ENCODE data around the gene PRKCB.
A peak's percentile ranks its signal among the peaks of the same experiment; 100 is the strongest.

Gene PRKCB

DNA sequence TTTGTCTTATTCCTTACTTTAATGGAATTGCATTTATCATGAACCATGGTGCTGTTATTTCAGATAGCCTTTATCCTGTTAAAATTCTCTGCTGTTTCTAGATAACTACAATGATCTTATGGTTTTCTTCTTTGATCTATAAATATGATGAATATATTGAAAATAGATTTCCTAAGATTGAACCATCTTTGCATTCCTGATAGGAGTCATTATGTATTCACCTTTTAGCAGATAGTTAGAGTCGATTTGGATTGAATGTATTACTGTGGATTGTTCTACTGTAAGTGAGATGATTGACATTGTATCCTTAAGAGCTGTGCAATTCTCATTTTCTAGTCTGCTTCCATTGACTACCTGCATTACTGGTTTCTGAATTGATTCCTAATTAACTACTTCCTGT is 255.3 kb downstream of the PRKCB start:
- TF ChIP-seq MYC (IDR thresholded peaks at IDR 0.05; ENCODE audit: low read depth, low read length) = no peak
- TF ChIP-seq, protein P1, sequence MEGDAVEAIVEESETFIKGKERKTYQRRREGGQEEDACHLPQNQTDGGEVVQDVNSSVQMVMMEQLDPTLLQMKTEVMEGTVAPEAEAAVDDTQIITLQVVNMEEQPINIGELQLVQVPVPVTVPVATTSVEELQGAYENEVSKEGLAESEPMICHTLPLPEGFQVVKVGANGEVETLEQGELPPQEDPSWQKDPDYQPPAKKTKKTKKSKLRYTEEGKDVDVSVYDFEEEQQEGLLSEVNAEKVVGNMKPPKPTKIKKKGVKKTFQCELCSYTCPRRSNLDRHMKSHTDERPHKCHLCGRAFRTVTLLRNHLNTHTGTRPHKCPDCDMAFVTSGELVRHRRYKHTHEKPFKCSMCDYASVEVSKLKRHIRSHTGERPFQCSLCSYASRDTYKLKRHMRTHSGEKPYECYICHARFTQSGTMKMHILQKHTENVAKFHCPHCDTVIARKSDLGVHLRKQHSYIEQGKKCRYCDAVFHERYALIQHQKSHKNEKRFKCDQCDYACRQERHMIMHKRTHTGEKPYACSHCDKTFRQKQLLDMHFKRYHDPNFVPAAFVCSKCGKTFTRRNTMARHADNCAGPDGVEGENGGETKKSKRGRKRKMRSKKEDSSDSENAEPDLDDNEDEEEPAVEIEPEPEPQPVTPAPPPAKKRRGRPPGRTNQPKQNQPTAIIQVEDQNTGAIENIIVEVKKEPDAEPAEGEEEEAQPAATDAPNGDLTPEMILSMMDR (IDR thresholded peaks at IDR 0.05; ENCODE audit: low read depth, low read length) = no peak
- TF ChIP-seq, protein P2, sequence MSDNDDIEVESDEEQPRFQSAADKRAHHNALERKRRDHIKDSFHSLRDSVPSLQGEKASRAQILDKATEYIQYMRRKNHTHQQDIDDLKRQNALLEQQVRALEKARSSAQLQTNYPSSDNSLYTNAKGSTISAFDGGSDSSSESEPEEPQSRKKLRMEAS (IDR thresholded peaks at IDR 0.05; ENCODE audit: low read depth, low read length) = no peak
- TF ChIP-seq POLR2A (IDR thresholded peaks at IDR 0.05; ENCODE audit: extremely low read depth, insufficient read length) = no peak
- no peak for DNase-seq (ENCODE audit: low read depth)
- H3K4me3 ChIP-seq (ENCODE audit: low read depth, low read length) = no peak overlapping the region

DNA sequence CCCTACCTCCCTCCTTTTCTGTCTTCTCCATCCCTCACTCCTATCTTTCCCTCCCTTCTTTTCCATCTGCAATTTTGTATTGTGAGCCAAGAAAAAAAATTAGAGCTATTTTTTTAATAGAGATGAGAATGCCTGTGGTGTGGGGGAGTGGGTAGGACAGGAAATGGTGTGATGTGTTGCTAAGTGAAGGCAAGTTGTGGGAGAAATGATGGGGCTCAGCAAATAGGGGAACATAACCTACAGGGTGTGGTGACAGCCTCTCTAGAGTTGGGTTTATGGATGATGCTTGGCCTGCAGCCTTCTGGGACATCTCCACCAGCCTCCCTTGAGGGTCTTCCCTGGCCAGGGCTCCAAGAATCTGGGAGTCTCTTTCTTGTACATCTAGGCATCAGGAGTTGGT is 257.3 kb downstream of the PRKCB start:
- H3K4me3 ChIP-seq (ENCODE audit: low read depth, low read length) = no peak overlapping the region
- peak; percentile 22 for DNase-seq (ENCODE audit: low read depth)
- TF ChIP-seq, protein P1 (IDR thresholded peaks at IDR 0.05; ENCODE audit: low read depth, low read length) = no peak
- TF ChIP-seq, protein P2 (IDR thresholded peaks at IDR 0.05; ENCODE audit: low read depth, low read length) = no peak
- no peak for TF ChIP-seq MYC (IDR thresholded peaks at IDR 0.05; ENCODE audit: low read depth, low read length)
- no peak for TF ChIP-seq POLR2A (IDR thresholded peaks at IDR 0.05; ENCODE audit: extremely low read depth, insufficient read length)

DNA sequence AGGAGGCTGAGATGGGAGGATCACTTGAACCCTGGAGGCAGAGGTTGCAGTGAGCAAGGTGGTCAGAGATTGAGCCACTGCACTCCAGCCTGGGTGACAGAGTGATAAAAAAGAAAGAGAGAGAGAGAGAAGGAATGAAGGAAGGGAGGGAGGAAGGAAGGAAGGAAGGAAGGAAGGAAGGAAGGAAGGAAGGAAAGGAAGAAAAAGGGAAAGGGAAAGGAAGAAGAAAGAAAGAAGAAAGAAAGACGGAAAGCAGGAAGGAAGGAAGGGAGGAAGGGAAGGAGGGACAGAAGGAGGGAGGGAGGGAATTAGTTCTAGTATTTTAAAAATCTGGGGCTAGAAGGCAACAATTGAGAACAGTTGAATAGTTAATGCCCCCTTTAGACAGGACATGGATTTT is 258.9 kb downstream of the PRKCB start:
- TF ChIP-seq, protein P1 (IDR thresholded peaks at IDR 0.05; ENCODE audit: low read depth, low read length) = no peak
- TF ChIP-seq MYC (IDR thresholded peaks at IDR 0.05; ENCODE audit: low read depth, low read length) (no peak), POLR2A (IDR thresholded peaks at IDR 0.05; ENCODE audit: extremely low read depth, insufficient read length) (no peak)
- TF ChIP-seq, protein P2 (IDR thresholded peaks at IDR 0.05; ENCODE audit: low read depth, low read length) = no peak
- H3K4me3 ChIP-seq (ENCODE audit: low read depth, low read length) = no peak overlapping the region
- no peak for DNase-seq (ENCODE audit: low read depth)

DNA sequence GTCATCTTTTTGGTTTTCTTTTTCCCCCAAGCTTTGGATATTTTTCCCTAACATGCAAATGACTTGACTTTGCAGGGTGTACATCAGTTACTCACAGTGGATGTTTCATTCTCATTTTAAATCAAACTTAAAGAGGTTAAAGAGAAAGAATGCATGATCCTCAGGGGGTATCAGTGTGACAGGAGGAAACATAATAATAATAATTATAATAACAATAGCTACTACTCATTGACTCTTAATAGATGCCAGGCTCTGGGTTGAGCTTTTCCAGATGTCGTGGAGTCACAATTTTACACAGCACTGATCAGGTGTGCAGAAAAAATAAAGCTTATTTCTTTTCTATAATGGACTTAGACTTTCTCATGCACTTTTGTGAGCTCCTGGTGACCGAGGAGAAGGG is 263.1 kb downstream of the PRKCB start:
- H3K4me3 ChIP-seq (ENCODE audit: low read depth, low read length) = no peak overlapping the region
- TF ChIP-seq, protein P1 (IDR thresholded peaks at IDR 0.05; ENCODE audit: low read depth, low read length) = no peak
- TF ChIP-seq, protein P2 (IDR thresholded peaks at IDR 0.05; ENCODE audit: low read depth, low read length) = no peak
- TF ChIP-seq POLR2A (IDR thresholded peaks at IDR 0.05; ENCODE audit: extremely low read depth, insufficient read length) (no peak), MYC (IDR thresholded peaks at IDR 0.05; ENCODE audit: low read depth, low read length) (no peak)
- DNase-seq (ENCODE audit: low read depth) = no peak

DNA sequence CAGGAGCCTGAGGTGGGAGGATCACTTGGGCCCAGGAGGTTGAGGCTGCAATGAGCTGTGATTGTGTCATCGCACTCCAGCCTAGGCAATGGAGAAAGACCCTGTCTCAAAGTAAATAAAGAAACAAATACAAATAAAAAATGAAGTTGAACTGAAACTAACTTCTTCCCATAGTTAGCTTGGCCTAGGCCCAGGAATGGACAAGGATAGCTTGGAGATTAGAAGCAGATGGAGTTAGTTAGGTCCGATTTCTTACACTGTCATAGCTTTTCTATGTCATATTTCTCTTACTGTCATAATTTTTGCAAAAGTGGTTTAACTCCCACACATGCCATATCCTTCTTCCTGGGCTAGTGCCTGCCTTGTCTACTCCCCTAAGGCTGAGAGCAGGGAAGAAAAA is 265.6 kb downstream of the PRKCB start:
- no peak for DNase-seq (ENCODE audit: low read depth)
- TF ChIP-seq MYC (IDR thresholded peaks at IDR 0.05; ENCODE audit: low read depth, low read length) (no peak), POLR2A (IDR thresholded peaks at IDR 0.05; ENCODE audit: extremely low read depth, insufficient read length) (no peak)
- TF ChIP-seq, protein P2 (IDR thresholded peaks at IDR 0.05; ENCODE audit: low read depth, low read length) = no peak
- TF ChIP-seq, protein P1 (IDR thresholded peaks at IDR 0.05; ENCODE audit: low read depth, low read length) = no peak
- H3K4me3 ChIP-seq (ENCODE audit: low read depth, low read length) = no peak overlapping the region

Data from NB4 (cell line).